ENCODE data around the gene TMEM129. TPM values are rescaled to one million over a fixed set of nuclear protein-coding genes. Genes with fewer than 3 reads are reported as not detected.
A peak's percentile ranks its signal among the peaks of the same experiment; 100 is the strongest.

TMEM129 gene
- total and polyA plus RNA-seq, 9 donors = 5.6 to 43.2 (median 40.3) TPM

DNA sequence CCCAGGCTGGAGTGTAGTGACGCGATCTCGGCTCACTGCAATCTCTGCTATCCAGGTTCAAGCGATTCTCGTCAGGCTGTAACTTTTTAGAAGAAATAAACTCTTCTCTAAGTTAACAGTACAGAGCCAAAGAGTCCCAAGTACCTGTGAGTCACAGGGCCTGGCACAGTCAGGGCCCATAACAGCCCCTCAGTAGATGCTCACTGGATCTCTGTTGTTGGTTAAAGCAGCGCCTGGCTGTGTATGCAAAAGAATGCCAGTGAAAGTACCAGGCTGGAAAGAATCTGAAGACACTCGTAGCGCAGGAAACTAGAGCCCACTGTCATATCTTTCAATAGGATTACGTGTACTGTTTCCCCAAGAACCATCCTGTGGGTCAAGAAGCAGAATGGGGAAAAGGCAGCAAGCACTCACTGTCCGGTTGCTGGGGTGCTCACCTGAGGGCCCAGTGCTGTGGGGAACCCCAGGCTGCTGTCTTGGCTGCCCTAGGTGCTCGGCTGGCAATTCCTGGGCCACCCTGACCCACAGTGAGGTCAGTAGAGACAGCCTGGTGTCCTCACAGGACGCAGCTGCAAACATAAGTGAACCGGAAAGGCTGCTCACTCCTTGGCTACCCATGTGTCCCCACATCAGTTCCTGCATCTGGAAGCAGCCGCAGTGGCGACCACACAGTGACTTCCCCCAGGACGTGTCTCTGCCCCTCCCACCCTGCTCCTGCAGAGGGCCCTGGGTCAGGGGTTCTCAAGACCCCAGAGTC is 5.9 kb downstream of the TMEM129 start:
- no peak overlapping the region for H3K27ac ChIP-seq

DNA sequence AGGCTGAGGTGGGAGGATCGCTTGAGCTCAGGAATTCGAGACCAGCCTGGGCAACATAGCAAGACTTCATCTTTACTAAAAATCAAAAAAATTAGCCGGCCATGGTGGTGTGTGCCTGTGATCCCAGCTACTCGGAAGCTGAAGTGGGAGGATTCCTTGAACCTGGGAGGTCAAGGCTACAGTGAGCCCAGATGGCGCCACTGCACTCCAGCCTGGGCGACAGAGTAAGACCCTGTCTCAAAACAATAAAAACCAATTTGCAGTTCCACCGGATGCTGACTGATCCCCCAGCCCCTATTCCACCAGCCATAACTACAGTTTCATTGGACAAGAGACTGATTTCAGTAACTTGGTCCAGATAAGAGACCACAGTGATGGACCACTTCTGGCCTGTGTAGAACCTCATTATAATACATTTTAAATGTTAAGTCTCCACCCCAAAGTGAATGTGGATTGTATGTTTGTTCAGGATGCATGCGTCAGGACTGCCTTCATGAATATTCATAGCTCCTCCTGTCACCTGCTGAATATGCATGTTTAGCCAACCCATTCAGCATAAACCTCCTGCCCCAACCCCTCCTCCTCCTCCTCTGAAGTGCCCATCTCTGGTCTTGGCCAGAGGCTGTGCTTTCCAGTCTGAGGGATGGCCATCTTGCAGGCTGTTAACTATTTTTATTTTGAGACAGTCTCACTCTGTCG is 6.7 kb downstream of the TMEM129 start:
- no peak overlapping the region for H3K27ac ChIP-seq
- H3K9me3 ChIP-seq = no peaks in the 10 kb centered on the region
- no peaks in the 10 kb centered on the region for H3K36me3 ChIP-seq
- H3K4me1 ChIP-seq (ENCODE audit: insufficient read depth) = peaks cover 9% of the 10 kb centered on the region
- H3K27me3 ChIP-seq = no peaks in the 10 kb centered on the region
- peak in 3 of 5 donors; percentile 9 to 32 (median 14) for DNase-seq
- TF ChIP-seq, protein P1, sequence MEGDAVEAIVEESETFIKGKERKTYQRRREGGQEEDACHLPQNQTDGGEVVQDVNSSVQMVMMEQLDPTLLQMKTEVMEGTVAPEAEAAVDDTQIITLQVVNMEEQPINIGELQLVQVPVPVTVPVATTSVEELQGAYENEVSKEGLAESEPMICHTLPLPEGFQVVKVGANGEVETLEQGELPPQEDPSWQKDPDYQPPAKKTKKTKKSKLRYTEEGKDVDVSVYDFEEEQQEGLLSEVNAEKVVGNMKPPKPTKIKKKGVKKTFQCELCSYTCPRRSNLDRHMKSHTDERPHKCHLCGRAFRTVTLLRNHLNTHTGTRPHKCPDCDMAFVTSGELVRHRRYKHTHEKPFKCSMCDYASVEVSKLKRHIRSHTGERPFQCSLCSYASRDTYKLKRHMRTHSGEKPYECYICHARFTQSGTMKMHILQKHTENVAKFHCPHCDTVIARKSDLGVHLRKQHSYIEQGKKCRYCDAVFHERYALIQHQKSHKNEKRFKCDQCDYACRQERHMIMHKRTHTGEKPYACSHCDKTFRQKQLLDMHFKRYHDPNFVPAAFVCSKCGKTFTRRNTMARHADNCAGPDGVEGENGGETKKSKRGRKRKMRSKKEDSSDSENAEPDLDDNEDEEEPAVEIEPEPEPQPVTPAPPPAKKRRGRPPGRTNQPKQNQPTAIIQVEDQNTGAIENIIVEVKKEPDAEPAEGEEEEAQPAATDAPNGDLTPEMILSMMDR (IDR thresholded peaks at IDR 0.05) = no peak
- no peak for TF ChIP-seq POLR2A (IDR thresholded peaks at IDR 0.05)
- TF ChIP-seq EP300 (IDR thresholded peaks at IDR 0.05) = no peak
- WGBS, 3 donors = 30 to 43% (median 37%) methylated on average over 9 of the region's 9 CpGs
- H3K4me3 ChIP-seq = no peak overlapping the region
- intact Hi-C loops (cut with DNase I) = no loop called here

More for the DNA sequence above, 5.9 kb downstream of the TMEM129 start:
- Histone ChIP-seq H3K4me1 (ENCODE audit: insufficient read depth) (peaks cover 12% of the 10 kb centered on the region), H3K36me3 (no peaks in the 10 kb centered on the region), H3K4me3 (no peak overlapping the region), H3K9me3 (no peaks in the 10 kb centered on the region), H3K27me3 (no peaks in the 10 kb centered on the region)
- intact Hi-C loops (cut with DNase I) = no loop called here
- WGBS, 3 donors = 64 to 73% (median 66%) methylated on average over 16 of the region's 16 CpGs
- DNase-seq = peak in 3 of 5 donors; percentile 18 to 35 (median 23)
- TF ChIP-seq, protein P1 (IDR thresholded peaks at IDR 0.05) = no peak
- no peak for TF ChIP-seq POLR2A (IDR thresholded peaks at IDR 0.05)

GRCh38 chr4:1713003-1713851 is 7.9 kb downstream of the TMEM129 start:
- intact Hi-C loops (cut with DNase I) = no loop called here
- peak overlapping the region in 1 of 2 donors; percentile 100 for H3K27ac ChIP-seq
- H3K4me3 ChIP-seq = peak overlapping the region; percentile 83
- WGBS, 3 donors = 25 to 28% (median 28%) methylated on average over 33 to 35 of the region's 35 CpGs
- TF ChIP-seq, protein P1 (IDR thresholded peaks at IDR 0.05) = no peak
- TF ChIP-seq POLR2A (IDR thresholded peaks at IDR 0.05) = no peak
- no peak for TF ChIP-seq EP300 (IDR thresholded peaks at IDR 0.05)
- no peaks in the 10 kb centered on the region for H3K9me3 ChIP-seq
- no peaks in the 10 kb centered on the region for H3K36me3 ChIP-seq
- no peaks in the 10 kb centered on the region for H3K27me3 ChIP-seq
- DNase-seq = peak in 1 of 5 donors; percentile 21
- peaks cover 9% of the 10 kb centered on the region for H3K4me1 ChIP-seq (ENCODE audit: insufficient read depth)

Measured in ovary (tissue), 9 donors.